DMS53 treated with DMSO at 0.1 percent for 48 hours (cell line): Measurements from ENCODE around the gene SLCO4A1.
"Not testable (repeated sequence)": the region's sequence is repeated elsewhere in the genome, so short reads cannot be mapped to it uniquely, and the experiment has no call there.

ENCODE experiments used
- DNase-seq: peaks from one replicate; lab custom pipeline; 2025; ENCODE audit not compliant: unreplicated experiment; lab: John Stamatoyannopoulos, UW

Gene SLCO4A1

GRCh38 chr20:62622178-62622876, 20.0 kb upstream of the SLCO4A1 start:
- DNase-seq: no peak

DNA sequence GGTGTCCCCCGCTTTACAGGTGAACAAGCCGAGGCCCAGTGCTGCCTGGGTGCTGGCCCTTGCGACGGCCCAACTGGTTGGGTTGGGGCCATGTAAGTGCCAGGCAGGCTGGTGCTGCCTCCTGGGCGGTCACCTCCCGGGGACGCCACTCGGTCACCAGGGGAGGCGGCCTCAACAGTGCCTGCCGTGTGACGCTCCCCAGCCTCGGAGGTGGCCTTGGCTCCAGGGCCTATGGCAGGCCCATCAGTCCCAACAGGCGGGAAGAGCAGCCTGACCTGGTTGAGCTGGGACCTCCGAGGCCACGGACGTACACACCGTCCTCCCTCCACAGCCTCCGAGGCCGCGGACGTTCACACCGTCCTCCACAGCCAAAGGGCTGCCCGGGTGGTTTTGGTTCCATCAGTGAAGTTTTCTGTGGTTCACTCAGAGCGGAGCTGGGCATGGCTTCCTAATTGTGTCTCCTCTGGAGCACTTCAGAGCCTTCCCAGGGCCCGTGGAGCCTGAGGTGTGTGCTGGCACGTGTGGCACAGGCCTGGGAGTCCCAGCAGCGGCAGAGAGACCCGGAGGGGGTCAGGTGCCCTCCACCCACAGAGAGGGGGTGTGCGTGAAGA, 19.3 kb upstream of the SLCO4A1 start:
- DNase-seq: no peak

- no peak for DNase-seq
These were observed 18.6 kb upstream of the SLCO4A1 start for GRCh38 chr20:62623488-62624324.

GRCh38 chr20:62624325-62624690, 18.0 kb upstream of the SLCO4A1 start:
- no peak for DNase-seq

DNA sequence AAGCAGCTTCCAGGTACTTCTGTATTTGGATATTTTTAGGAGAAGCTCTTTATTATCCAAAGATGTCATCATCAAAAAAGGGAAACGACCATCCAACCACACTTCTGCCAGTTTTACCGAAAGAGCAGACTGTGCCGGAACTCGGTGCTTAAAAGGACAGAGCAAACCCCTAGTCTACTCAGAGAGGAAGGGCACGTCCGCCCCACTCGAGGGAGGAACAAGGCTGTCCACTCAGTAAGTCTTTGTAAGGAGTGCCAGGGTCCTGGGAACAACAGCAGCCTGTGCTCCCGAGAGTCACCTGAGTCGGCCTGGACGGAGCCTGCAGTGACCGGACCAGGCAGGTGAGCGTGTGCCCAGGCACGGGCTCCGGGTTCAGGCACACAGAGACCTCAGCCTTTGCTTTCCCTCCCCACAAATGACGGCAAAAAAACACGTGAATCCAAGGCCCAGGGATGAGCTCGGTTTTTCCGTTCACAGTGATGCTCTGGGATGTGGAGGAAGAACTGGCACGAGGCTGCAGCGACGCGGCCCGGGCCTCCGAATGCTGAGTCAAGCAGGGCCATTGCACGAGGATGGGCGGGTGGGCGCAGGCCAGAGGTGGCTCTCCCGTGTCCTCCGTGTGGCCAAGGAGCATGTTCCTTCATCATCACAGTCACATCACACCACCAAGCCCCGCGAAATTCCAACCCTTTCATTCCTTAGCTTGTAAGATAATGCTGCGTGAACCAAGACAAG, 17.4 kb upstream of the SLCO4A1 start:
- no peak for DNase-seq

DNA sequence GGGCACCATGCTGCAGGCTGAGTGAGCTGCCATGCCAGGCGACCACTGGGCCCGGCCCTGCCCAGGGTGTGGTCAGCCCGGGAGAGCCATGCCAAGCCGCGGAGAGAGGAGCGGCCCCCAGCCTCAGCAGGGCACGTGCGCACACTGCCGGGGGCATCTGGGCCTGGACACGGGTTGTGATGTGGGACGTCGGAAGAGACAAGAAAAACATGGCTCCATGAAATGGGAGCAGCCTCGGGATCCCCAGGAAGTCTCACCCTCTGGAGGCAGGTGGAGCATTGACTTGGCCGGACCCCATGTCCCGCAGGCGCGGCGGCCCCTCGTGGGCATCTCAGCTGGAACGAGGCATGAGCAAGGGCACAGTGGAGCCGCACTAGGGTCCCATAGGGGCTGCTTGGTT, 16.8 kb upstream of the SLCO4A1 start:
- no peak for DNase-seq

- DNase-seq: no peak
These were observed 16.3 kb upstream of the SLCO4A1 start for GRCh38 chr20:62625921-62626547.

GRCh38 chr20:62627425-62627824, 14.9 kb upstream of the SLCO4A1 start:
- not testable (repeated sequence) for DNase-seq

GRCh38 chr20:62627901-62628612, 14.2 kb upstream of the SLCO4A1 start:
- DNase-seq: no peak

GRCh38 chr20:62628691-62629090, 13.6 kb upstream of the SLCO4A1 start:
- DNase-seq: no peak

DNA sequence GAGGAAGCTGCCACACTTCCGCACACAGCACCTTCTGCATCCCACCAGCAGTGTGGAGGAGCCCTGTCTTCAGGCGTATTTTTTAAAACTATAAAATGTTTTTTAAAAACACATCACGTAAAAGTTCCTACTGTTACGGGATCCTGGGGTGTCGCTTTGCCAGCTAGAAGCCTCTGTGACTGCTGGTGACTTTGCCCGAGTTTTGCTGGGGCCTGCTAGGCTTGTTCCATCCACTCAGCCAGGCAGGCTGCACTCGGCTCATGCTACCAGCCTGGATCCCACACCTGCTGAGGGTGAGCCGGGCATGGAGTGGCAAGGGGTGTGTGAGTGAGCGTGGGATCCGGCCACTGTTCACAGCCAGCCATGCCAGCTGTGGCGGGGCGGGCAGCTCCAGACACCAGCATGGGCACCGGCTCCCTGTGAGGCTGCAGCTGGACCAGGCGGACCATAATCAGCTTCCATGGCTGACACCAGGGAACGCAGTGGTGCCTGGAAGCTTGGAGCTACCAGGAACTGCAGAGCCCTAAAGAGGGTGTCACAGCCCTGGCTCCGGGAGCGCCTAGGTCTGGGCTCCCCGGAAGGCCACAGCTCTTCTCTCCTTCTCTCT, 12.3 kb upstream of the SLCO4A1 start:
- DNase-seq: no peak

DNA sequence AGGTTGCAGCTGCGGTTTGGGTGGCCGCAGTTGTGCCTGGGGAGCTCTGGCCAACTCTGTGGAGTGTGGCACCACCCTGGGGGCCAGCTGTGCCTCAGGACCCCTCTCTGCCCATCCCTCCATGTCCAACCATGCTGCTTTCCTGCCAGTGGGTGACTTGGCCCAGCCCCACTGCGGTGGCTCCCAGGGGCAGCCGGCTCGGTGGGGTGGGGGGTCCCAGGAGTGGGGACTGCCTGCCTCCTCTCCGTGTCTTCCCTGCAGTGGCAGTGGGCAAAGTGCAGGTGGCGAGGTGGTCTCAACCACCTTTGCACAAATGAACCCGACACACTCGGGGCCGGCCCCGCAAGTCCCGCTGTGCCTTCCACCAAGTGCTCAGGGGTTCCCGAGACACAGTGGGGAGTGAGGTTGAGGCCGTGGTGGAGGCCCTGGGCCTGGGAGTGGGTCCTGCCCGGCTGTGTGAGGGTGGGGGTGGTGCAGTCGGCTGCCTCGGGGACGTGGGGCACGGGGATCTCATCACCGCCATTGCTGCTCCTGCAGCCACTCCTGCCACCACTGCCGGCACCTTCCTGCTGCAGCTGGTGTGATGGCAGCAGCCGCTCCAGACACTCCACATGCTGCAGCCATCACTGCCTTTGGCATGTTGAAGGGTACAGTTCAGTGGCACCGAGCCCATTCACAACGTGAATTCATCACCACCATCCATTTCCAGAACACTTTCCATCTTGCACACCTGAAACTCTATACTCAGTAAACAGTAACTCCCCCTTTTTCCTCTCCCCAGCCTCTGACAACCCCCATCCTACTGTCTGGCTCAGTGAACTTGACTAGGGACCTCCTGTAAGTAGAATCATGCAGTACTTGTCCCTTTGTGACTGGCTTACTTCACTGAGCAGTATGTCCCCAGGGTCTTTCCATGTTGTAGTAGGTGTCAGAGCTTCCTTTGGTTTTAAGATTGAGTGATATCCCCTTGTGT, 10.7 kb upstream of the SLCO4A1 start:
- no peak for DNase-seq

GRCh38 chr20:62632575-62633090, 9.7 kb upstream of the SLCO4A1 start:
- no peak for DNase-seq

DNA sequence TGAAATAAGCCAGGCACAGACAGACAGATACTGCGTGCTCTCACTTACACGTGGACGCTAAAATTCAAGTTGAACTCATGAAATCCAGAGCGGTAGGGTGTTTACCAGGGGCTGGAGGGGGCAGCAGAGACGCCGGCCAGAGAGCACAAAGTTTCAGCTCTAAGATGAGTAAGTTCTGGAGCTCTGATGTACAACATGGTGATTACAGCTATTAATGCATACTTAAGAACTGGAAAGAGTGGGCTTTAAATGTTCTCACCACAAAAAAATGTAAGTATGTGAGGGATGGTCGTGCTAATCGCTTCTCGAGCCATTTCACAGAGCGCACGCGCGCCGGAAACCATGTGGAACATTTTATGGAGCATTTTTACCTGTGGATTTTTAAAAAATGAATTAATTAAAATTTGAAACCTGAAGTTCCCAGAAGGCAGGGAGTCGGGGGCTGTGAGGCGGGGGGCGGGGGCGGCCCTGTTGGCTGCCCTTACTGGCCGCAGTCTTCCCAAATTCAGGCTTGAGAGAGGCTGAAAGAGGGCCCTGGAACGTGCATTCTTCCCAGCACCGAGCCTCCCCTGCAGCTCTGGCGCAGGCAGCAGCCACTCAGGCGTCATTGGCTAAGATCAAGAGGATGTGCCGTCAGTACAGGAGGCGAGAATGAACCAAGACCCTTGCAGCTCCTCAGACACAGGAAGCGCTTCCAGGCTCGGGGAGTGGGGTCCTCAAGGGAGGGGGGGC, 8.5 kb upstream of the SLCO4A1 start:
- no peak for DNase-seq

- DNase-seq: no peak
These were observed 7.9 kb upstream of the SLCO4A1 start for GRCh38 chr20:62634330-62634967.

DNA sequence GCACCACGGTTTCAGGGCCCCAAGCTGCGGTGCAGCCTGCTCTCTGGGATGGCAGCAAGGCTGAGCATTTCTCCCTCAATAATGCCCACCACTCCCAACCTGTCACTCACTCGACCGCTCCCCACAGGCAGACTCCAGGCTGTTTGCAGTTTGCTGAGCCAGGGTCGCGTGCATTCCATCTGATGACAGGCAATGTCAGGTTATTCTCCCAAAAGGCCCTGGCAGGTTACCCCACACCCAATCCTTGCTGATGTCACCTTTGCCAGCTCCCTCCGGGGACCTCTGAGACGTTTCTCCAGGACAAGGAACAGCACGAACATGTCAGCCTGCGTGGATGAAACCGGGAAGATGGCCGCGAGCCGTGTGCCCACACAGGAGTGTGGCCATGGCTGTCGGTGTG, 7.1 kb upstream of the SLCO4A1 start:
- DNase-seq: no peak

DNA sequence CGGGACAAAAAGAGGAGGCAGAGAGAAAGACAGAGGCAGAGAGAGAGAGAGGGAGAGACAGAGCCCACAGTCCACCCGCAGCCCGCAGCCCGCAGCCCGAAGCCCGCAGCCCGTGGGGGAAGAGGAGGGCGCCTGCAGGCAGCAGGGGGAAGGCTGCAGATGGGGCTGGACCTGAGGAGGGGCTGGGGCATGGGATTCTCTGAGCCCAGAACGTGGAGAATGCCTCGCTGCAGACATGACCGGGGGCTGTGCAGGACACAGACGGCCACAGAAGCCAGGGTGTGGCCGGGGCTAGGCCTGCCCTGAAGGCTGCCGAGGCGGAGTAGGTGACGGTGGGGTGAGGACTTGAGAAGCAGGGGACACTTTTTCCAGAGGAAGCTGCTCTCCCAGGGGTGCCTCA, 6.5 kb upstream of the SLCO4A1 start:
- DNase-seq: no peak
